AG04450 (cell line): ENCODE data around the gene PHF13. TPM values are rescaled to one million over a fixed set of nuclear protein-coding genes. Genes with fewer than 3 reads are reported as not detected.

Experiments
- CTCF ChIA-PET: fragments of 300-600, 350-600 bp; formaldehyde crosslinking; extraction: SDS; loops from one replicate; lab custom pipeline; 2022; ENCODE audit warnings: antibody characterized with exemption, inconsistent platforms; lab: Charles Lee
- POLR2A ChIA-PET: fragments of 350-600 bp; formaldehyde crosslinking; extraction: SDS; loops from one replicate; lab custom pipeline; 2021; ENCODE audit warnings: antibody characterized with exemption, inconsistent platforms; lab: Yijun Ruan, JAX
- DNase-seq: peaks from one replicate; pipeline ENCODE4 v3.0.0-alpha.2; 2011; ENCODE audit warnings: low read depth, low spot score
- H3K27ac ChIP-seq: one replicate; pipeline ENCODE4 v1.5.1; 2012; ENCODE audit warnings: low read depth, low read length, control low read depth
- H3K27me3 ChIP-seq: one replicate; pipeline ENCODE4 v1.6.0; 2012; ENCODE audit warnings: low read length; ENCODE audit not compliant: control insufficient read depth, insufficient read depth
- H3K4me3 ChIP-seq: 2 replicates; pipeline ENCODE4 v1.5.1; 2011; ENCODE audit warnings: mild to moderate bottlenecking, low read depth, low read length, control low read depth
- H3K9me3 ChIP-seq: 2 replicates; pipeline ENCODE4 v1.5.1; 2012; ENCODE audit warnings: low read length; ENCODE audit not compliant: control insufficient read depth, insufficient read depth
- CTCF ChIP-seq: IDR thresholded peaks from 2 replicates; pipeline ENCODE4 v1.5.1; 2011; ENCODE audit warnings: low read depth, low read length, control low read depth, inconsistent platforms
- polyA plus RNA-seq: library from polyadenylated mRNA; depleted of rRNA; stranded (reverse); fragments of >200 nt; gene quantifications from 2 replicates; pipeline ENCODE4 v1.2.3, GENCODE V29; 2011

PHF13 gene
- polyA plus RNA-seq, 1 experiment = 11.6 TPM

GRCh38 chr1:6588893-6589520, 24.5 kb upstream of the PHF13 start:
- TF ChIP-seq CTCF = no peak
- H3K9me3 ChIP-seq = no peaks in the 10 kb centered on the region
- no peak overlapping the region for H3K4me3 ChIP-seq
- DNase-seq = no peak
- H3K27ac ChIP-seq = no peak overlapping the region
- CTCF ChIA-PET = no interaction called here
- POLR2A ChIA-PET = interaction anchor here (1.1 kb wide), 3 partner anchors 9 to 11 kb away, joined by 3 to 5 read pairs (median 3); partner anchors contain the start of gene ZBTB48
- H3K27me3 ChIP-seq = no peaks in the 10 kb centered on the region

GRCh38 chr1:6590046-6590445, 23.5 kb upstream of the PHF13 start:
- no peak for TF ChIP-seq CTCF
- CTCF ChIA-PET = no interaction called here
- Histone ChIP-seq H3K4me3 (no peak overlapping the region), H3K9me3 (no peaks in the 10 kb centered on the region), H3K27ac (no peak overlapping the region), H3K27me3 (no peaks in the 10 kb centered on the region)
- DNase-seq = no peak
- POLR2A ChIA-PET = interaction anchor here (1.1 kb wide), 1 partner anchor 10 kb away, joined by 3 read pairs; the partner anchor contains the start of gene ZBTB48

GRCh38 chr1:6591222-6591621, 22.3 kb upstream of the PHF13 start:
- TF ChIP-seq CTCF = no peak
- Histone ChIP-seq H3K9me3 (no peaks in the 10 kb centered on the region), H3K27ac (no peak overlapping the region), H3K4me3 (no peak overlapping the region), H3K27me3 (no peaks in the 10 kb centered on the region)
- no peak for DNase-seq
- ChIA-PET CTCF (interaction anchor here (1.1 to 1.4 kb wide), 2 partner anchors 37 to 56 kb away, joined by 3 to 4 read pairs; partner anchors contain the start of gene NOL9), POLR2A (no interaction called here)

- no peaks in the 10 kb centered on the region for H3K27me3 ChIP-seq
- TF ChIP-seq CTCF = no peak
- H3K9me3 ChIP-seq = no peaks in the 10 kb centered on the region
- DNase-seq = no peak
- H3K27ac ChIP-seq = no peak overlapping the region
- no peak overlapping the region for H3K4me3 ChIP-seq
- ChIA-PET CTCF (interaction anchor here (1.1 to 1.4 kb wide), 2 partner anchors 37 to 55 kb away, joined by 3 to 4 read pairs; partner anchors contain the start of gene NOL9), POLR2A (no interaction called here)
Measured at GRCh38 chr1:6591644-6592043, 21.9 kb upstream of the PHF13 start.

- no peak overlapping the region for H3K4me3 ChIP-seq
- TF ChIP-seq CTCF = no peak
- H3K27ac ChIP-seq = no peak overlapping the region
- POLR2A ChIA-PET = no interaction called here
- CTCF ChIA-PET = interaction anchor here (0.6 kb wide), 1 partner anchor 54 kb away, joined by 3 read pairs; no protein-coding TSS in a partner anchor
- H3K27me3 ChIP-seq = no peaks in the 10 kb centered on the region
- H3K9me3 ChIP-seq = no peaks in the 10 kb centered on the region
- DNase-seq = no peak
Measured at GRCh38 chr1:6592441-6592840, 21.1 kb upstream of the PHF13 start.
